ENCODE measurements around the gene MYO1C. TPM values are rescaled to one million over a fixed set of nuclear protein-coding genes. Genes with fewer than 3 reads are reported as not detected.
"Not testable (repeated sequence)": the region's sequence is repeated elsewhere in the genome, so short reads cannot be mapped to it uniquely, and the experiment has no call there.

The MYO1C gene
- total RNA-seq, 4 donors from 2014 or later, result 89.1 to 276 (median 116) TPM

- Histone ChIP-seq H3K27ac (no peak overlapping the region), H3K27me3 (no peaks in the 10 kb centered on the region), H3K4me3 (no peak overlapping the region), H3K4me1 (peaks cover 5 to 7% of the 10 kb centered on the region in 2 donors), H3K36me3 (no peaks in the 10 kb centered on the region), H3K9me3 (no peaks in the 10 kb centered on the region)
- DNase-seq, result no peak
- TF ChIP-seq CTCF (IDR thresholded peaks at IDR 0.05) (no peak), POLR2A (IDR thresholded peaks at IDR 0.05) (no peak)
- intact Hi-C loops (cut with DNase I; ENCODE audit: low total_unique reads), result no loop called here
Observed at GRCh38 chr17:1449412-1449967, 43.0 kb downstream of the MYO1C start.

- intact Hi-C loops (cut with DNase I; ENCODE audit: low total_unique reads), result no loop called here
- no peak for TF ChIP-seq POLR2A (IDR thresholded peaks at IDR 0.05)
- TF ChIP-seq CTCF (IDR thresholded peaks at IDR 0.05), result no peak
- no peak overlapping the region for H3K27ac ChIP-seq
Observed at GRCh38 chr17:1447052-1447451, 45.4 kb downstream of the MYO1C start.

GRCh38 chr17:1446201-1446600 lies 46.3 kb downstream of the MYO1C start:
- Histone ChIP-seq H3K36me3 (no peaks in the 10 kb centered on the region), H3K27ac (no peak overlapping the region), H3K27me3 (no peaks in the 10 kb centered on the region), H3K4me3 (no peak overlapping the region), H3K9me3 (no peaks in the 10 kb centered on the region), H3K4me1 (peaks cover 0 to 5% of the 10 kb centered on the region in 2 donors)
- no peak for TF ChIP-seq CTCF (IDR thresholded peaks at IDR 0.05)
- no peak for TF ChIP-seq POLR2A (IDR thresholded peaks at IDR 0.05)
- no peak for DNase-seq
- intact Hi-C loops (cut with DNase I; ENCODE audit: low total_unique reads), result no loop called here

More at GRCh38 chr17:1447052-1447451, 45.4 kb downstream of the MYO1C start:
- H3K36me3 ChIP-seq, result no peaks in the 10 kb centered on the region
- peaks cover 0 to 5% of the 10 kb centered on the region in 2 donors for H3K4me1 ChIP-seq
- no peak for DNase-seq
- no peaks in the 10 kb centered on the region for H3K27me3 ChIP-seq
- no peaks in the 10 kb centered on the region for H3K9me3 ChIP-seq
- H3K4me3 ChIP-seq, result no peak overlapping the region

- DNase-seq; H3K4me1 ChIP-seq; H3K36me3 ChIP-seq; H3K27me3 ChIP-seq; intact Hi-C loops (cut with DNase I; ENCODE audit: low total_unique reads); H3K9me3 ChIP-seq; H3K27ac ChIP-seq; H3K4me3 ChIP-seq: not testable (repeated sequence)
Observed at GRCh38 chr17:1445695-1446094, 46.8 kb downstream of the MYO1C start.

- H3K27ac ChIP-seq; DNase-seq; H3K9me3 ChIP-seq; H3K27me3 ChIP-seq; H3K4me3 ChIP-seq; intact Hi-C loops (cut with DNase I; ENCODE audit: low total_unique reads); H3K4me1 ChIP-seq; H3K36me3 ChIP-seq: not testable (repeated sequence)
Observed at GRCh38 chr17:1442721-1443120, 49.8 kb downstream of the MYO1C start.

GRCh38 chr17:1442187-1442586 lies 50.3 kb downstream of the MYO1C start:
- TF ChIP-seq POLR2A (IDR thresholded peaks at IDR 0.05) (no peak), CTCF (IDR thresholded peaks at IDR 0.05) (no peak)
- Histone ChIP-seq H3K4me3 (no peak overlapping the region), H3K4me1 (no peaks in the 10 kb centered on the region), H3K9me3 (no peaks in the 10 kb centered on the region), H3K27ac (no peak overlapping the region), H3K27me3 (no peaks in the 10 kb centered on the region), H3K36me3 (no peaks in the 10 kb centered on the region)
- intact Hi-C loops (cut with DNase I; ENCODE audit: low total_unique reads), result no loop called here
- no peak for DNase-seq
